Neural progenitor cell (in vitro differentiated cells): ENCODE data around the gene CCT3. TPM values are rescaled to one million over a fixed set of nuclear protein-coding genes. Genes with fewer than 3 reads are reported as not detected.

ENCODE experiments used
- DNase-seq: peaks from one replicate; pipeline ENCODE4 v3.0.0-alpha.2; 2016; ENCODE audit warnings: low spot score
- H2AFZ ChIP-seq: fragments of 200-600 bp; sonication (generic); replicated peaks from 2 replicates; pipeline ENCODE4 v1.6.1; 2016; ENCODE audit warnings: antibody characterized with exemption
- H3F3A ChIP-seq: fragments of 200-600 bp; sonication (generic); 2 replicates; pipeline ENCODE4 v1.6.1; 2016; ENCODE audit warnings: antibody characterized with exemption, low read depth
- H3K27ac ChIP-seq: fragments of 200-600 bp; sonication (generic); 2 replicates; pipeline ENCODE4 v1.5.1; 2016; ENCODE audit warnings: mild to moderate bottlenecking
- H3K27me3 ChIP-seq: fragments of 200-600 bp; sonication (generic); 2 replicates; pipeline ENCODE4 v1.6.1; 2016; ENCODE audit warnings: mild to moderate bottlenecking, moderate library complexity
- H3K36me3 ChIP-seq: fragments of 200-600 bp; sonication (generic); 2 replicates; pipeline ENCODE4 v1.5.1; 2016
- H3K4me1 ChIP-seq: fragments of 200-600 bp; sonication (generic); 2 replicates; pipeline ENCODE4 v1.6.1; 2016; ENCODE audit warnings: mixed run types
- H3K4me2 ChIP-seq: fragments of 200-600 bp; sonication (generic); 2 replicates; pipeline ENCODE4 v1.6.1; 2016
- H3K4me3 ChIP-seq: fragments of 200-600 bp; sonication (generic); 2 replicates; pipeline ENCODE4 v1.5.1; 2016
- H3K79me2 ChIP-seq: fragments of 200-600 bp; sonication (generic); 2 replicates; pipeline ENCODE4 v1.6.1; 2016; ENCODE audit warnings: low read depth
- H3K9ac ChIP-seq: fragments of 200-600 bp; sonication (generic); 2 replicates; pipeline ENCODE4 v1.6.1; 2016
- H3K9me3 ChIP-seq: fragments of 200-600 bp; sonication (generic); 2 replicates; pipeline ENCODE4 v1.5.1; 2016; ENCODE audit warnings: low read depth
- H4K20me1 ChIP-seq: fragments of 200-600 bp; sonication (generic); 2 replicates; pipeline ENCODE4 v1.6.1; 2016; ENCODE audit warnings: low read depth
- H3K27ac Mint-ChIP-seq: 3 replicates; pipeline ENCODE4 v1.8.0; 2021; ENCODE audit warnings: mixed read lengths
- H3K27me3 Mint-ChIP-seq: 2 replicates; pipeline ENCODE4 v1.8.0; 2022; ENCODE audit warnings: low read depth, mild to moderate bottlenecking, inconsistent platforms, moderate library complexity, mixed read lengths; ENCODE audit not compliant: insufficient read depth
- H3K36me3 Mint-ChIP-seq: 3 replicates; pipeline ENCODE4 v1.8.0; 2021; ENCODE audit warnings: mixed read lengths
- H3K4me1 Mint-ChIP-seq: 3 replicates; pipeline ENCODE4 v1.8.0; 2021; ENCODE audit warnings: mixed read lengths
- H3K4me3 Mint-ChIP-seq: 3 replicates; pipeline ENCODE4 v1.8.0; 2021; ENCODE audit warnings: mild to moderate bottlenecking, moderate library complexity, mixed read lengths
- H3K9me3 Mint-ChIP-seq: 3 replicates; pipeline ENCODE4 v1.8.0; 2020; ENCODE audit warnings: mixed read lengths
- EZH2 ChIP-seq: fragments of 200-600 bp; sonication (generic); IDR thresholded peaks from 2 replicates; pipeline ENCODE4 v1.6.1; 2017; ENCODE audit warnings: antibody characterized with exemption, mild to moderate bottlenecking, moderate library complexity
- EZH2phosphoT487 ChIP-seq: fragments of 200-600 bp; sonication (generic); IDR thresholded peaks from 2 replicates; pipeline ENCODE4 v1.6.1; 2017; ENCODE audit warnings: antibody characterized with exemption
- total RNA-seq: library from RNA; depleted of rRNA; stranded (reverse); fragments of >200 nt; gene quantifications from 2 replicates; pipeline ENCODE4 v1.2.3, GENCODE V29; 2015; ENCODE audit warnings: low replicate concordance
- TF ChIP-seq, protein P1 (sequence below): fragments of 200-600 bp; sonication (generic); IDR thresholded peaks from 2 replicates; pipeline ENCODE4 v1.5.1; 2017; ENCODE audit warnings: antibody characterized with exemption, mild to moderate bottlenecking

The CCT3 gene
- total RNA-seq = 434 and 523 TPM in 2 replicates

DNA sequence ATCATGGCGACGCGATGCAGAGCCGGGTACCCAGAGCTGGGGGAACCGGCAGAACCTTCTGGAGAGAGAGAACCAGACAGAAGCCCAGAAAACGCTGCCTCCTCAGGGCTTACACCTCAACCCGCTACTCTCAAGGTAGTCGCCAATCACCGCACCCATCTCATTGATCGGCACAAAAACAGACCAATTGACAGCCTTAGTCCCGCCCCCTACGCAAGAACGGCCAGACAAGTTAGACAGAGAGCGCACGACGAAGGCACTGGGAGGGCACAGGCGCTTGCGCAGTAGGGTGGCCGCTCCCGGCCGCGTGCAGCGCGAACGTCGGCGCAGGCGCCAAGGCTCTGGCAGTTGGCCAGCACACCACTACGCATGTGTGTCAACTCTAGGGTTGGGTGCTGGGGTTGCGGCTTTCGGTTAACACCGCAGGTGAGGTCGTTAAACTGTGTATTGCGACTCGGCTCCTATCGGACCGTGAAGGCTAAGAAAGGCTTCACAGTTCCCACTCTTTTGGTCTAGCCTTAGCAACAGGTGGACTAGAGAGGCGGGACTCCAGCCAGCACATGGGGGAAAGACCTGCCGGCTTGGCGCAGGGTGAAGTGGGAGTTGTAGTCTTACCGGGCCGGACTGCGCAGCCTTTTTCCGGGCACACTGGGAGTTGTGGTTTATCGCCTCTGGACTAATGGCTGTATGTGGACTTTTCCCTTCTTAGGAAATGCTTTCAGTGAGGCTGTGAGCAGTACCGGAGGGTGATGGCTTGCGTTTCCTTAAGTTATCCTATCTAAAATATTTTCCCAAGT lies at the start of gene CCT3, which contains the start of gene TSACC:
CCT3 (minus strand) TSS at position 113 of the 797 bp plus-strand sequence; CDS start at position 5, 108 bp downstream.
TSACC (plus strand) TSS at position 347 of the 797 bp plus-strand sequence. CDS start 1,232 bp downstream, outside the sequence.
- H3K79me2 ChIP-seq = peaks cover 45% of the 10 kb centered on the region

DNA sequence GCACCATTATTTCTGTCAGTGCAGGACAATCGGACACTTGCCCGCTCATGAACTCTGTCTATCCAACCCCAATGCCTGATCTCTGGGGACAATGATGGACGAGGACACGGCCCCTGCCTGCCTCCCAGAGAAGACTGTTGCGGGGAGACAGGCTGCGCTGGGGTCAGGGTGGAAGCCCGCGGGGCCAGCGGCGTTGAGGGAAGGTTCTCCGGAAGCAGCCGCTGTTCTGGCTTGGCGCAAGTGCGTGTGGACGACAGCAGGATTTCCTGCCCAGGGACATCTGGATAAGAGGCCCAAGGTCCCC lies 49.7 kb upstream of the CCT3 start:
- Histone ChIP-seq H3K4me3 (peak overlapping the region; percentile 38), H3K9ac (no peak overlapping the region), H3K27me3 (peaks cover 99% of the 10 kb centered on the region), H3K9me3 (no peaks in the 10 kb centered on the region), H3F3A (peaks cover 31% of the 10 kb centered on the region), H3K4me1 (peaks cover 48% of the 10 kb centered on the region), H3K27ac (no peak overlapping the region), H3K36me3 (no peaks in the 10 kb centered on the region), H3K4me2 (peak overlapping the region; percentile 78), H2AFZ (no peak overlapping the region), H4K20me1 (peaks cover 39% of the 10 kb centered on the region), H3K79me2 (no peaks in the 10 kb centered on the region)
- Mint-ChIP-seq H3K4me3 (peak overlapping the region; percentile 10), H3K4me1 (peaks cover 31% of the 10 kb centered on the region), H3K36me3 (no peaks in the 10 kb centered on the region), H3K27me3 (peaks cover 52% of the 10 kb centered on the region), H3K27ac (no peak overlapping the region), H3K9me3 (no peaks in the 10 kb centered on the region)
- DNase-seq = no peak
- TF ChIP-seq, protein P1, sequence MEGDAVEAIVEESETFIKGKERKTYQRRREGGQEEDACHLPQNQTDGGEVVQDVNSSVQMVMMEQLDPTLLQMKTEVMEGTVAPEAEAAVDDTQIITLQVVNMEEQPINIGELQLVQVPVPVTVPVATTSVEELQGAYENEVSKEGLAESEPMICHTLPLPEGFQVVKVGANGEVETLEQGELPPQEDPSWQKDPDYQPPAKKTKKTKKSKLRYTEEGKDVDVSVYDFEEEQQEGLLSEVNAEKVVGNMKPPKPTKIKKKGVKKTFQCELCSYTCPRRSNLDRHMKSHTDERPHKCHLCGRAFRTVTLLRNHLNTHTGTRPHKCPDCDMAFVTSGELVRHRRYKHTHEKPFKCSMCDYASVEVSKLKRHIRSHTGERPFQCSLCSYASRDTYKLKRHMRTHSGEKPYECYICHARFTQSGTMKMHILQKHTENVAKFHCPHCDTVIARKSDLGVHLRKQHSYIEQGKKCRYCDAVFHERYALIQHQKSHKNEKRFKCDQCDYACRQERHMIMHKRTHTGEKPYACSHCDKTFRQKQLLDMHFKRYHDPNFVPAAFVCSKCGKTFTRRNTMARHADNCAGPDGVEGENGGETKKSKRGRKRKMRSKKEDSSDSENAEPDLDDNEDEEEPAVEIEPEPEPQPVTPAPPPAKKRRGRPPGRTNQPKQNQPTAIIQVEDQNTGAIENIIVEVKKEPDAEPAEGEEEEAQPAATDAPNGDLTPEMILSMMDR = no peak
- TF ChIP-seq EZH2 = no peak
- no peak for TF ChIP-seq EZH2phosphoT487

More for the DNA sequence above, at the start of gene CCT3, which contains the start of gene TSACC:
- Histone ChIP-seq H3K36me3 (peaks cover 8% of the 10 kb centered on the region), H3K9ac (peak within 1 kb of the TSS; percentile 66), H2AFZ (peak within 1 kb of the TSS; percentile 98), H3K27ac (peak within 1 kb of the TSS; percentile 52), H3K4me2 (peak within 1 kb of the TSS; percentile 92), H3K27me3 (no peaks in the 10 kb centered on the region), H3K4me1 (peaks cover 14% of the 10 kb centered on the region), H3K9me3 (no peaks in the 10 kb centered on the region), H3K4me3 (peak within 1 kb of the TSS; percentile 99), H4K20me1 (peaks cover 37% of the 10 kb centered on the region), H3F3A (peaks cover 14% of the 10 kb centered on the region)
- H3K36me3 Mint-ChIP-seq = peaks cover 13% of the 10 kb centered on the region
- no peak for TF ChIP-seq EZH2phosphoT487
- peak within 1 kb of the TSS; percentile 61 for H3K27ac Mint-ChIP-seq
- no peaks in the 10 kb centered on the region for H3K9me3 Mint-ChIP-seq
- H3K27me3 Mint-ChIP-seq = no peaks in the 10 kb centered on the region
- H3K4me1 Mint-ChIP-seq = peaks cover 22% of the 10 kb centered on the region
- H3K4me3 Mint-ChIP-seq = peak within 1 kb of the TSS; percentile 96
- peak; percentile 99 for DNase-seq

DNA sequence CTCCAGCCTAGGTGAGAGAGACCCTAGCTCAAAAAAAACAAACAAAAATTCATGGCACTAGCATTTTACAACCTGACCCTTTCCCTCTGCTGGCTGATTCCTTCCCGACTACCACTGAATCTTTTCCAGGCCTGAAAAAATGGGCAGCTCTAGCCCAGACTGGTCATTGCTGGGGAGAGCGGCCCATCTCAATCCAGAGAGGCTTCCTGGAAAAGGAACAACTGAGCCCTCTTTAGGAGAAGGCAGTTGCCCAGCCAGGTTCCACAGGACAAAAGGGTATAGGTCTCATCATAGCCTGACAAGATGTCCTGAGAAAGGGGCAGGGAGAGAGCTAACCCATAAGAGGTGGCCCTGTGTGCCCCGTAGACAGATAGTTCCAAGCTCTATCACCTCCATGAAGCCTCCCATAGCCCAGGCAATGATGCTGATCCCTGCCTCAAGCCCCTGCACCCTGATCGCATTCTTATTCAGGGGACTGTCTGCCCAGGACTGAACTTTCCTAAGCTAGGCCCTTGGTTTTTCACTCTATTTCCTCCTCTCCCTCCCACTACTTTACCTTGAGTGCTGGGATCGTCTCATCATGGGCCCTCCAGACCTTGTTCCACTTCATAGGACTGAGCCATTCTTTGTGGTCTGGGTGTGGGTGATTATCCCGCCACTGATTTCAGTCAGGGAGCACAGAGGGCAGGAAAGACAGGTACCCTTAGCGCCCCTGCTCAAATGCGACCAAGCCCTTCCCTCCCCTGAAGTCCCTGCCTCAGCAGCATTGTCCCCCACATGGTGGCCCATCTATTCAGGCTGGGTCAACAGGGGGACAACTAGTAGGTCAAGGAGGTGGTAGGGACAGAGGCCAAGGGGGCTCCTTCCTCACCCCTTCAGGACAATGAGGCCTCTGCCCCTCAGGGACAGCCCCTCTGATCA lies 49.1 kb upstream of the CCT3 start:
- H3K9me3 Mint-ChIP-seq = no peaks in the 10 kb centered on the region
- Histone ChIP-seq H3K4me3 (no peak overlapping the region), H3K9me3 (no peaks in the 10 kb centered on the region), H3F3A (peaks cover 25% of the 10 kb centered on the region), H3K4me1 (peaks cover 42% of the 10 kb centered on the region), H3K79me2 (no peaks in the 10 kb centered on the region), H2AFZ (no peak overlapping the region), H3K36me3 (no peaks in the 10 kb centered on the region), H4K20me1 (peaks cover 33% of the 10 kb centered on the region), H3K9ac (no peak overlapping the region), H3K4me2 (peak overlapping the region; percentile 78), H3K27ac (no peak overlapping the region), H3K27me3 (peaks cover 100% of the 10 kb centered on the region)
- no peak for DNase-seq
- TF ChIP-seq EZH2 = no peak
- TF ChIP-seq, protein P1 = no peak
- TF ChIP-seq EZH2phosphoT487 = no peak
- H3K36me3 Mint-ChIP-seq = no peaks in the 10 kb centered on the region
- H3K4me1 Mint-ChIP-seq = peaks cover 27% of the 10 kb centered on the region
- no peak overlapping the region for H3K27ac Mint-ChIP-seq
- peaks cover 49% of the 10 kb centered on the region for H3K27me3 Mint-ChIP-seq
- H3K4me3 Mint-ChIP-seq = peak overlapping the region; percentile 10
